HepG2 (cell line): ENCODE measurements around the gene CYBC1. TPM values are rescaled to one million over a fixed set of nuclear protein-coding genes. Genes with fewer than 3 reads are reported as not detected.

Experiments used
- ARID4A ChIP-seq: sonication (generic); formaldehyde crosslinking; IDR thresholded peaks from 2 replicates; pipeline ENCODE4 v1.5.0; 2020; ENCODE audit warnings: mild to moderate bottlenecking, missing genetic modification reagents, borderline replicate concordance
- ATF1 ChIP-seq: IDR thresholded peaks from 2 replicates; pipeline ENCODE4 v1.6.1; 2016; ENCODE audit warnings: mild to moderate bottlenecking, control low read depth
- ATF4 ChIP-seq, 2 experiments: fragments of 450-650 bp in 1 of 2; sonication (generic) in 1 of 2; formaldehyde crosslinking; IDR thresholded peaks; 2 replicates each; pipeline versions ENCODE4 v1.5.0 to v1.8.0; 2020 to 2022; ENCODE audit warnings: mild to moderate bottlenecking in 1 of 2, missing genetic modification reagents in 1 of 2
- ETV6 ChIP-seq: sonication (generic); formaldehyde crosslinking; conservative IDR thresholded peaks from 2 replicates; pipeline ENCODE4 v1.4.0; 2020; ENCODE audit warnings: missing genetic modification reagents
- HOXA5 ChIP-seq: sonication (generic); formaldehyde crosslinking; IDR thresholded peaks from 2 replicates; pipeline ENCODE4 v1.4.0; 2020; ENCODE audit warnings: missing genetic modification reagents
- MAF1 ChIP-seq: sonication (generic); formaldehyde crosslinking; IDR thresholded peaks from 2 replicates; pipeline ENCODE4 v1.5.0; 2020; ENCODE audit warnings: missing genetic modification reagents, borderline replicate concordance
- MIXL1 ChIP-seq: IDR thresholded peaks from 2 replicates; pipeline ENCODE4 v1.6.1; 2016
- PRDM10 ChIP-seq: sonication (generic); formaldehyde crosslinking; IDR thresholded peaks from 2 replicates; pipeline ENCODE4 v1.4.0; 2020; ENCODE audit warnings: low read depth, missing genetic modification reagents
- REL ChIP-seq: sonication (generic); formaldehyde crosslinking; conservative IDR thresholded peaks from 2 replicates; pipeline ENCODE4 v1.8.0; 2022; ENCODE audit warnings: mild to moderate bottlenecking, missing genetic modification reagents, moderate library complexity
- SMAD9 ChIP-seq: sonication (generic); formaldehyde crosslinking; IDR thresholded peaks from 2 replicates; pipeline ENCODE4 v1.5.1; 2020; ENCODE audit warnings: mild to moderate bottlenecking, missing genetic modification reagents
- SMYD3 ChIP-seq: sonication (generic); formaldehyde crosslinking; IDR thresholded peaks from 2 replicates; pipeline ENCODE4 v1.8.1; 2023; ENCODE audit warnings: mild to moderate bottlenecking, missing genetic modification reagents
- TSC22D2 ChIP-seq: sonication (generic); formaldehyde crosslinking; IDR thresholded peaks from 2 replicates; pipeline ENCODE4 v1.5.1; 2020; ENCODE audit warnings: missing genetic modification reagents, mild to moderate bottlenecking, borderline replicate concordance
- ZNF260 ChIP-seq: sonication (generic); formaldehyde crosslinking; IDR thresholded peaks from 2 replicates; pipeline ENCODE4 v1.4.0; 2020; ENCODE audit warnings: missing genetic modification reagents, low read depth, mild to moderate bottlenecking, borderline replicate concordance
- ZNF317 ChIP-seq: sonication (generic); formaldehyde crosslinking; IDR thresholded peaks from 2 replicates; pipeline ENCODE4 v1.5.0; 2020; ENCODE audit warnings: mild to moderate bottlenecking, missing genetic modification reagents
- ZNF335 ChIP-seq: sonication (generic); formaldehyde crosslinking; IDR thresholded peaks from 2 replicates; pipeline ENCODE4 v1.4.0; 2020; ENCODE audit warnings: missing genetic modification reagents
- ZNF557 ChIP-seq: sonication (generic); formaldehyde crosslinking; IDR thresholded peaks from 2 replicates; pipeline ENCODE4 v1.4.0; 2020; ENCODE audit warnings: missing genetic modification reagents
- polyA plus RNA-seq, 8 experiments: library from polyadenylated mRNA; depleted of rRNA in 3 of 8; stranded (reverse) in 7 of 8; unstranded in 1 of 8; fragments of >200 nt; fragmentation: Illumina TruSeq in 4 of 8; extraction: Trizol in 4 of 8; gene quantifications; 2 replicates each; pipeline versions ENCODE4 v1.2.1 to v1.2.3, GENCODE V29; 2011 to 2016; ENCODE audit warnings: low read depth in 4 of 8, missing spikeins in 1 of 8, mixed read lengths in 1 of 8; ENCODE audit not compliant: insufficient read depth in 1 of 8
- total RNA-seq, 5 experiments: library from RNA; depleted of rRNA; stranded (reverse); fragments of >200 nt; fragmentation: Illumina TruSeq; extraction: Trizol; gene quantifications; 2 replicates each; pipeline ENCODE4 v1.2.3, GENCODE V29; 2016; ENCODE audit warnings: low read depth in 1 of 5
- TF ChIP-seq, protein P1 (sequence below): sonication (generic); formaldehyde crosslinking; IDR thresholded peaks from 2 replicates; pipeline ENCODE4 v1.8.0; 2022; ENCODE audit warnings: missing genetic modification reagents, low read depth, mild to moderate bottlenecking, borderline replicate concordance
- TF ChIP-seq, protein P2 (sequence below): sonication (generic); formaldehyde crosslinking; conservative IDR thresholded peaks from 2 replicates; pipeline ENCODE4 v1.4.0; 2020; ENCODE audit warnings: missing genetic modification reagents

Gene CYBC1
- total and polyA plus RNA-seq, 2 of the 13 experiments (the other 11 are each of a cell fraction or from before 2014, with no cell fraction given) = 43.4 to 44.1 TPM

- 0 out of 2 replicates have a peak, but pooled peaks have one; percentile 13 for TF ChIP-seq PRDM10 (CRISPR knock-in tag)
- TF ChIP-seq ZNF260 (CRISPR knock-in tag) = no peak
- TF ChIP-seq ATF1 (CRISPR knock-in tag) = no peak
- peak; percentile 87 for TF ChIP-seq SMYD3 (CRISPR knock-in tag)
- peak; percentile 91 for TF ChIP-seq ETV6 (CRISPR knock-in tag)
- TF ChIP-seq ATF4 (CRISPR knock-in tag; IDR thresholded peaks at IDR 0.05) = no peak
- TF ChIP-seq ZNF557 (CRISPR knock-in tag) = no peak
- TF ChIP-seq, protein P1, sequence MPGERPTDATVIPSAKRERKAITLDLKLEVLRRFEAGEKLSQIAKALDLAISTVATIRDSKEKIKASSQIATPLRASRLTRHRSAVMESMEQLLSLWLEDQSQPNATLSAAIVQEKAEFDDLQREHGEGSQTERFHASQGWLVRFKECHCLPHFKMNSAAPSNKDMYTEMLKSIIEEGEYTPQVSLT (CRISPR knock-in tag) = no peak; the same call in 1 of the 2 replicates
- TF ChIP-seq ARID4A = peak; percentile 89
- no peak for TF ChIP-seq SMAD9
- no peak for TF ChIP-seq MIXL1 (CRISPR knock-in tag)
- TF ChIP-seq, protein P2, sequence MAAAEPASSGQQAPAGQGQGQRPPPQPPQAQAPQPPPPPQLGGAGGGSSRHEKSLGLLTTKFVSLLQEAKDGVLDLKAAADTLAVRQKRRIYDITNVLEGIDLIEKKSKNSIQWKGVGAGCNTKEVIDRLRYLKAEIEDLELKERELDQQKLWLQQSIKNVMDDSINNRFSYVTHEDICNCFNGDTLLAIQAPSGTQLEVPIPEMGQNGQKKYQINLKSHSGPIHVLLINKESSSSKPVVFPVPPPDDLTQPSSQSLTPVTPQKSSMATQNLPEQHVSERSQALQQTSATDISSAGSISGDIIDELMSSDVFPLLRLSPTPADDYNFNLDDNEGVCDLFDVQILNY (CRISPR knock-in tag) = peak; percentile 74
- peak; percentile 63 for TF ChIP-seq TSC22D2
- TF ChIP-seq MAF1 (CRISPR knock-in tag) = no peak
- TF ChIP-seq ZNF317 (CRISPR knock-in tag) = no peak; the same call in 1 of the 2 replicates
- no peak for TF ChIP-seq HOXA5
- TF ChIP-seq REL (CRISPR knock-in tag) = 0 out of 2 replicates have a peak, but pooled peaks have one; percentile 50
- TF ChIP-seq ZNF335 (CRISPR knock-in tag) = no peak
Measured at GRCh38 chr17:82418001-82418986, 32.3 kb downstream of the CYBC1 start, which contains the start of the genes HEXD and OGFOD3 (continued).
